Measurements from ENCODE around the gene SCOC. TPM values are rescaled to one million over a fixed set of nuclear protein-coding genes. Genes with fewer than 3 reads are reported as not detected.

The SCOC gene
- total RNA-seq (10 to 100 TPM; 30.5 to 37.2 TPM), polyA plus RNA-seq (ENCODE audit: insufficient read depth, low read depth, low replicate concordance) (44.5 TPM)
- long read RNA-seq, donor 1, transcript SCOC-211 (4 exons, 1,959 nt) = major isoform, 55 of 85 reads
- long read RNA-seq, donor 1, partial matches to known transcripts = 27 of 85 reads
- long read RNA-seq, donor 1, other reads (novel, unspliced or antisense) = 0 of 85 reads
- long read RNA-seq, donor 2, transcript SCOC-207 (3 exons, 1,838 nt) = minor isoform, 5 of 48 reads
- long read RNA-seq, donor 2, transcript SCOC-211 (4 exons, 1,959 nt) = major isoform, 42 of 48 reads
- long read RNA-seq, donor 2, partial matches to known transcripts = 0 of 48 reads
- long read RNA-seq, donor 2, other reads (novel, unspliced or antisense) = 0 of 48 reads

- peak within 1 kb of the TSS; percentile 88 to 93 for H3K27ac ChIP-seq
- H3K36me3 ChIP-seq (ENCODE audit: low read depth, missing control alignments) = no peaks in the 10 kb centered on the region
- H3K4me3 ChIP-seq = peak within 1 kb of the TSS; percentile 68 to 96
- peak; percentile 100 for DNase-seq
- WGBS, 2 donors = 0% methylated on average over 34 to 63 of the region's 63 CpGs
- no peaks in the 10 kb centered on the region for H3K27me3 ChIP-seq
- intact Hi-C loops (cut with DNase I; ENCODE audit: low total_unique reads) = no loop called here
- H3K9me3 ChIP-seq = no peaks in the 10 kb centered on the region
- H3K4me1 ChIP-seq = no peaks in the 10 kb centered on the region
- TF ChIP-seq CTCF (IDR thresholded peaks at IDR 0.05) (no peak), POLR2A (IDR thresholded peaks at IDR 0.05) (peak; percentile 17)
Measured at GRCh38 chr4:140373328-140374129, at the start of gene SCOC. Gene SCOC (plus strand): TSS chr4:140373646. CDS start chr4:140379171, 5,525 bp downstream.

GRCh38 chr4:140326395-140326993, 47.0 kb upstream of the SCOC start:
- Histone ChIP-seq H3K4me1 (no peaks in the 10 kb centered on the region), H3K27me3 (no peaks in the 10 kb centered on the region), H3K36me3 (ENCODE audit: low read depth, missing control alignments) (no peaks in the 10 kb centered on the region), H3K27ac (no peak overlapping the region), H3K9me3 (no peaks in the 10 kb centered on the region), H3K4me3 (no peak overlapping the region)
- peak; percentile 68 for DNase-seq
- peak in 2 of 3 experiments; percentile 67 to 68 for TF ChIP-seq CTCF (IDR thresholded peaks at IDR 0.05)
- no peak for TF ChIP-seq POLR2A (IDR thresholded peaks at IDR 0.05)
- intact Hi-C loops (cut with DNase I; ENCODE audit: low total_unique reads) = loop anchor here (10.0 kb wide), 1 partner anchor 592 kb away; no protein-coding TSS in a partner anchor
- WGBS, 2 donors = 40 to 45% methylated on average over 2 of the region's 2 CpGs

GRCh38 chr4:140330311-140330900, 43.0 kb upstream of the SCOC start:
- Histone ChIP-seq H3K36me3 (ENCODE audit: low read depth, missing control alignments) (no peaks in the 10 kb centered on the region), H3K4me3 (no peak overlapping the region), H3K9me3 (no peaks in the 10 kb centered on the region), H3K4me1 (no peaks in the 10 kb centered on the region), H3K27me3 (no peaks in the 10 kb centered on the region), H3K27ac (no peak overlapping the region)
- no peak for DNase-seq
- 78 to 90% methylated on average over 1 of the region's 1 CpG for WGBS, 2 donors
- peak in 2 of 3 experiments; percentile 26 to 43 for TF ChIP-seq CTCF (IDR thresholded peaks at IDR 0.05)
- no peak for TF ChIP-seq POLR2A (IDR thresholded peaks at IDR 0.05)
- intact Hi-C loops (cut with DNase I; ENCODE audit: low total_unique reads) = no loop called here

- intact Hi-C loops (cut with DNase I; ENCODE audit: low total_unique reads) = no loop called here
- Histone ChIP-seq H3K27me3 (no peaks in the 10 kb centered on the region), H3K9me3 (no peaks in the 10 kb centered on the region), H3K36me3 (ENCODE audit: low read depth, missing control alignments) (no peaks in the 10 kb centered on the region), H3K4me3 (no peak overlapping the region), H3K27ac (no peak overlapping the region), H3K4me1 (no peaks in the 10 kb centered on the region)
- TF ChIP-seq CTCF (IDR thresholded peaks at IDR 0.05) (no peak), POLR2A (IDR thresholded peaks at IDR 0.05) (no peak)
- WGBS, 2 donors = 82 to 89% methylated on average over 1 of the region's 1 CpG
- DNase-seq = no peak
Measured at GRCh38 chr4:140331245-140331644, 42.2 kb upstream of the SCOC start.

Data from testis (tissue), 5 donors.